IMR-90 (cell line): ENCODE measurements around the gene COQ2. TPM values are rescaled to one million over a fixed set of nuclear protein-coding genes. Genes with fewer than 3 reads are reported as not detected.

Experiments used
- ATAC-seq: fragments of 200-7000 bp; cut with Tn5 transposase; 2 replicates; pipeline ENCODE4 v1.9.1; 2020; ENCODE audit warnings: low read depth, mild to moderate bottlenecking, moderate library complexity
- BruUV-seq: library from RNA; stranded (reverse); fragments of 400-500 nt; replicated peaks from 2 replicates; lab custom pipeline; 2021; lab: Mats Ljungman, UMichigan
- CTCF ChIA-PET: fragments of 300-600 bp; formaldehyde crosslinking; extraction: SDS; loops from one replicate; lab custom pipeline; 2021; ENCODE audit warnings: antibody characterized with exemption; lab: Yijun Ruan, JAX
- POLR2A ChIA-PET: fragments of 300-600 bp; sonication (Branson Sonifier 250); formaldehyde crosslinking; loops from one replicate; lab custom pipeline; 2022; ENCODE audit warnings: antibody characterized with exemption; ENCODE audit not compliant: unreplicated experiment; lab: Charles Lee
- DNase-seq: peaks from one replicate; pipeline ENCODE4 v3.0.0; 2013
- H2AFZ ChIP-seq: replicated peaks from 2 replicates; pipeline ENCODE3; 2013; ENCODE audit warnings: low read length, mild to moderate bottlenecking; ENCODE audit not compliant: poor library complexity
- H2AK5ac ChIP-seq: 2 replicates; pipeline ENCODE4 v1.6.1; 2013; ENCODE audit warnings: low read depth, low read length, inconsistent platforms
- H2AK9ac ChIP-seq: replicated peaks from 2 replicates; pipeline ENCODE3; 2013; ENCODE audit warnings: mild to moderate bottlenecking, low read depth, low read length, moderate library complexity; ENCODE audit not compliant: poor library complexity
- H2BK120ac ChIP-seq: 2 replicates; pipeline ENCODE4 v1.6.1; 2013; ENCODE audit warnings: low read depth, low read length, inconsistent platforms
- H2BK15ac ChIP-seq: 3 replicates; pipeline ENCODE4 v1.6.1; 2013; ENCODE audit warnings: low read depth, low read length, inconsistent platforms
- H2BK20ac ChIP-seq: 2 replicates; pipeline ENCODE4 v1.6.1; 2013; ENCODE audit warnings: low read depth, mild to moderate bottlenecking, inconsistent platforms, low read length, moderate library complexity
- H2BK5ac ChIP-seq: 2 replicates; pipeline ENCODE4 v1.6.1; 2013; ENCODE audit warnings: mild to moderate bottlenecking, low read depth, low read length, inconsistent platforms; ENCODE audit not compliant: poor library complexity, severe bottlenecking
- H3K14ac ChIP-seq: replicated peaks from 2 replicates; pipeline ENCODE4 v1.6.1; 2013; ENCODE audit warnings: low read depth, low read length, inconsistent platforms
- H3K18ac ChIP-seq: 2 replicates; pipeline ENCODE4 v1.6.1; 2013; ENCODE audit warnings: low read depth, low read length, control low read depth
- H3K23ac ChIP-seq: 2 replicates; pipeline ENCODE4 v1.6.1; 2013; ENCODE audit warnings: low read depth, low read length, inconsistent platforms
- H3K27ac ChIP-seq: 2 replicates; pipeline ENCODE4 v1.5.1; 2013; ENCODE audit warnings: mild to moderate bottlenecking, control low read depth, low read length; ENCODE audit not compliant: insufficient read depth
- H3K27me3 ChIP-seq: 2 replicates; pipeline ENCODE4 v1.6.1; 2013; ENCODE audit warnings: low read length; ENCODE audit not compliant: control insufficient read depth, insufficient read depth
- H3K36me3 ChIP-seq: 2 replicates; pipeline ENCODE4 v1.6.1; 2013; ENCODE audit warnings: low read length, mixed read lengths; ENCODE audit not compliant: control insufficient read depth, insufficient read depth
- H3K4ac ChIP-seq: 2 replicates; pipeline ENCODE4 v1.6.1; 2013; ENCODE audit warnings: low read depth, low read length, inconsistent platforms
- H3K4me1 ChIP-seq: 2 replicates; pipeline ENCODE4 v1.6.1; 2013; ENCODE audit warnings: low read length, mixed read lengths; ENCODE audit not compliant: control insufficient read depth, insufficient read depth
- H3K4me2 ChIP-seq: 2 replicates; pipeline ENCODE4 v1.6.1; 2013; ENCODE audit warnings: low read depth, mild to moderate bottlenecking, control low read depth, low read length, moderate library complexity
- H3K4me3 ChIP-seq: 2 replicates; pipeline ENCODE4 v1.5.1; 2013; ENCODE audit warnings: low read depth, mild to moderate bottlenecking, control low read depth, low read length, moderate library complexity; ENCODE audit not compliant: insufficient read depth
- H3K56ac ChIP-seq: 2 replicates; pipeline ENCODE4 v1.6.1; 2013; ENCODE audit warnings: low read length, inconsistent platforms; ENCODE audit not compliant: insufficient read depth; ENCODE audit errors: extremely low read depth
- H3K79me1 ChIP-seq, 2 experiments: 2 replicates each; pipeline ENCODE4 v1.6.1; 2013; ENCODE audit warnings: low read length in 2 of 2, inconsistent platforms in 1 of 2, low read depth in 1 of 2
- H3K9ac ChIP-seq: 2 replicates; pipeline ENCODE4 v1.6.1; 2013; ENCODE audit warnings: low read depth, low read length, control low read depth
- H3K9me1 ChIP-seq: 2 replicates; pipeline ENCODE4 v1.6.1; 2013; ENCODE audit warnings: low read length, inconsistent platforms; ENCODE audit not compliant: insufficient read depth
- H3K9me3 ChIP-seq: 2 replicates; pipeline ENCODE4 v1.6.1; 2013; ENCODE audit warnings: low read length; ENCODE audit not compliant: control insufficient read depth, insufficient read depth
- H4K20me1 ChIP-seq: 2 replicates; pipeline ENCODE4 v1.6.1; 2013; ENCODE audit warnings: low read length, inconsistent platforms; ENCODE audit not compliant: insufficient read depth
- H4K5ac ChIP-seq: 2 replicates; pipeline ENCODE4 v1.6.1; 2013; ENCODE audit warnings: mild to moderate bottlenecking, low read depth, low read length, control low read depth
- H4K8ac ChIP-seq, 2 experiments: 2 replicates each; pipeline ENCODE4 v1.6.1; 2013; ENCODE audit warnings: low read depth in 2 of 2, low read length in 2 of 2, control low read depth in 1 of 2, inconsistent platforms in 1 of 2
- H4K91ac ChIP-seq: 2 replicates; pipeline ENCODE4 v1.6.1; 2013; ENCODE audit warnings: low read depth, low read length, inconsistent platforms; ENCODE audit not compliant: insufficient read depth
- MXI1 ChIP-seq: IDR thresholded peaks from 2 replicates; pipeline ENCODE4 v1.6.1; 2012; ENCODE audit warnings: low read depth, mild to moderate bottlenecking, low read length, moderate library complexity, borderline replicate concordance
- POLR2A ChIP-seq: IDR thresholded peaks from 2 replicates; pipeline ENCODE4 v1.6.1; 2012; ENCODE audit warnings: mild to moderate bottlenecking, low read depth, low read length
- RFX5 ChIP-seq: IDR thresholded peaks from 2 replicates; pipeline ENCODE4 v1.8.0; 2012; ENCODE audit warnings: low read depth, mild to moderate bottlenecking, low read length, moderate library complexity
- SMC3 ChIP-seq: fragments of 150-350 bp; IDR thresholded peaks from 2 replicates; pipeline ENCODE4 v1.6.1; 2016; ENCODE audit warnings: low read depth, mild to moderate bottlenecking, antibody characterized with exemption, low read length, moderate library complexity
- WGBS, 2 experiments: methylation state at CpG; one replicate each; pipeline versions ENCODE4 v1.1.5 to v1.1.7; 2013; ENCODE audit warnings: missing lambda C conversion rate in 2 of 2; ENCODE audit not compliant: insufficient read length in 1 of 2; ENCODE audit errors: extremely low coverage in 2 of 2; 5-methylcytosine and 5-hydroxymethylcytosine counted together
- dilution Hi-C: fragments of 300-500 bp; cut with HindIII; formaldehyde crosslinking; loops from one replicate; pipeline ENCODE4 v1.14.3; 2018; ENCODE audit warnings: low sequenced_read_pairs; ENCODE audit not compliant: unreplicated experiment
- in situ Hi-C: fragments of 300-500 bp; cut with MboI; formaldehyde crosslinking; loops from 3 replicates; pipeline ENCODE4 v1.14.3; 2019; ENCODE audit warnings: low sequenced_read_pairs, inconsistent platforms, mixed read lengths
- intact Hi-C: fragments of 100-400 bp; cut with micrococcal nuclease; formaldehyde crosslinking; loops from 2 replicates; pipeline ENCODE4 v1.10.0; 2022
- polyA plus RNA-seq, 3 experiments: library from polyadenylated mRNA; depleted of rRNA; stranded (reverse); fragments of >200 nt; gene quantifications; 2 replicates each; pipeline ENCODE4 v1.2.3, GENCODE V29; 2012; ENCODE audit warnings: low replicate concordance in 1 of 3
- total RNA-seq: library from RNA; depleted of rRNA; stranded (reverse); fragments of >200 nt; gene quantifications from 2 replicates; pipeline ENCODE4 v1.2.3, GENCODE V29; 2012
- TF ChIP-seq, protein P1 (sequence below): conservative IDR thresholded peaks from 2 replicates; pipeline ENCODE4 v1.5.1; 2012; ENCODE audit warnings: mild to moderate bottlenecking, low read depth, low read length, improper control_type of control experiment

COQ2 gene
- total and polyA plus RNA-seq, 2 of the 4 experiments (the other 2 are of a cell fraction) = 7.3 to 7.4 TPM

DNA sequence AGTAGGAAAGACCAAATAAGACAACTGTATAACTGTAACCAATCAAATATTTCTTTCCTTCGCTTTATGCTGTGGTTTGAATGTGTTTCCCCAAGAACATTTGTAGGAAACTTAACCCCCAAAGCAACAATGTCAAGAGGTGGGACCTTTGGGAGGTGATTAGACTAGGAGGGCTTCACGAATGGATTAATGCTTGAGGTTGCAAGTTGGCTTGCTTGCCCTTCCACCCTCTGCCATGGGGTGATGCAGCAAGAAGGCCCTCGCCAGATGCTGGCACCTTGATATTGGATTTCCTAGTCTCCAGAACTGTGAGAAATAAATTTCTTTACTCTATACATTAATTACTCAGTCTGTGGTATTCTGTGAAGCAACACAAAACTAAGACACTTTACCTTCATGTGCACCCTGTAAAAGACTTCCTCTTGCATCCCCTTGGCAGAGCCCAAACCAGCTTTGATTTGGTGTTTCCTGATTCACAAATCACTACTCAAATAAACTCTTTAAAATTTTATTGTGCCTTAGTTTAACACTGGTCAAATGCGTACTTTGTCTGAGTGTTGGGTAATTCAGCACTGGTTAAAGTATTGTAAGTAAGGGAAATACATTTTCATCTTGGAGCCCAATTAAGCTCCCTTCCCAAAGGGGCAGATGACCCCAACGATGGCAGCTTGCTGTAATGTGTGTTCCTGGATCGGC lies 59.9 kb downstream of the COQ2 start:
- H3K36me3 ChIP-seq = no peaks in the 10 kb centered on the region
- ATAC-seq = no peak
- intact Hi-C loops = no loop called here
- no peak for DNase-seq
- H3K27me3 ChIP-seq = no peaks in the 10 kb centered on the region
- no peak overlapping the region for H4K8ac ChIP-seq
- no peaks in the 10 kb centered on the region for H3K9me1 ChIP-seq
- in situ Hi-C loops = no loop called here
- H4K20me1 ChIP-seq = no peaks in the 10 kb centered on the region
- no peak overlapping the region for H2BK5ac ChIP-seq
- no peak overlapping the region for H3K23ac ChIP-seq
- no TSS peak for BruUV-seq
- no peak overlapping the region for H2AK5ac ChIP-seq
- H3K9me3 ChIP-seq = no peaks in the 10 kb centered on the region
- no peak overlapping the region for H2BK20ac ChIP-seq
- no peak overlapping the region for H3K27ac ChIP-seq
- no peak overlapping the region for H3K4me3 ChIP-seq
- H3K14ac ChIP-seq = no peak overlapping the region
- H3K56ac ChIP-seq = no peak overlapping the region
- no peaks in the 10 kb centered on the region for H3K79me1 ChIP-seq
- no peaks in the 10 kb centered on the region; the same call in 1 of the 2 replicates for H3K4me1 ChIP-seq
- no peak for TF ChIP-seq POLR2A
- TF ChIP-seq RFX5 = no peak
- TF ChIP-seq, protein P1, sequence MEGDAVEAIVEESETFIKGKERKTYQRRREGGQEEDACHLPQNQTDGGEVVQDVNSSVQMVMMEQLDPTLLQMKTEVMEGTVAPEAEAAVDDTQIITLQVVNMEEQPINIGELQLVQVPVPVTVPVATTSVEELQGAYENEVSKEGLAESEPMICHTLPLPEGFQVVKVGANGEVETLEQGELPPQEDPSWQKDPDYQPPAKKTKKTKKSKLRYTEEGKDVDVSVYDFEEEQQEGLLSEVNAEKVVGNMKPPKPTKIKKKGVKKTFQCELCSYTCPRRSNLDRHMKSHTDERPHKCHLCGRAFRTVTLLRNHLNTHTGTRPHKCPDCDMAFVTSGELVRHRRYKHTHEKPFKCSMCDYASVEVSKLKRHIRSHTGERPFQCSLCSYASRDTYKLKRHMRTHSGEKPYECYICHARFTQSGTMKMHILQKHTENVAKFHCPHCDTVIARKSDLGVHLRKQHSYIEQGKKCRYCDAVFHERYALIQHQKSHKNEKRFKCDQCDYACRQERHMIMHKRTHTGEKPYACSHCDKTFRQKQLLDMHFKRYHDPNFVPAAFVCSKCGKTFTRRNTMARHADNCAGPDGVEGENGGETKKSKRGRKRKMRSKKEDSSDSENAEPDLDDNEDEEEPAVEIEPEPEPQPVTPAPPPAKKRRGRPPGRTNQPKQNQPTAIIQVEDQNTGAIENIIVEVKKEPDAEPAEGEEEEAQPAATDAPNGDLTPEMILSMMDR = no peak
- TF ChIP-seq MXI1 = no peak
- TF ChIP-seq SMC3 = no peak
- WGBS, 2 experiments = 67% methylated on average over 2 of the region's 6 CpGs; no CpG with 5 or more reads in 1 of the 2 experiments
- no peak overlapping the region for H2AK9ac ChIP-seq
- ChIA-PET POLR2A (no interaction called here), CTCF (interaction anchor here (0.6 kb wide), 1 partner anchor 451 kb away, joined by 3 read pairs; no protein-coding TSS in a partner anchor)
- H3K9ac ChIP-seq = no peak overlapping the region
- H4K91ac ChIP-seq = no peak overlapping the region
- H3K4me2 ChIP-seq = no peak overlapping the region
- H3K4ac ChIP-seq = no peak overlapping the region
- H2AFZ ChIP-seq = no peak overlapping the region
- no peak overlapping the region for H3K18ac ChIP-seq
- no peak overlapping the region for H2BK120ac ChIP-seq
- dilution Hi-C loops = no loop called here
- no peak overlapping the region for H2BK15ac ChIP-seq
- no peak overlapping the region for H4K5ac ChIP-seq
